Measurements from ENCODE around the gene DOK7. TPM values are rescaled to one million over a fixed set of nuclear protein-coding genes. Genes with fewer than 3 reads are reported as not detected.

The DOK7 gene
- total RNA-seq, 1 experiment from 2014 or later = not detected

GRCh38 chr4:3518511-3518880 lies 55.4 kb downstream of the DOK7 start:
- H3K36me3 ChIP-seq (ENCODE audit: insufficient read depth, low read length, poor library complexity, severe bottlenecking) = peaks cover 65% of the 10 kb centered on the region
- no TSS peak for BruUV-seq (replicated peaks)
- ChIA-PET POLR2A (ENCODE audit: low non-redundant PET) (no interaction called here), CTCF (no interaction called here)
- H3K9me3 ChIP-seq (ENCODE audit: low read depth, low read length, poor library complexity, severe bottlenecking) = no peaks in the 10 kb centered on the region
- TF ChIP-seq CTCF (conservative IDR thresholded peaks at IDR 0.05; ENCODE audit: low read depth, low read length) = no peak
- TF ChIP-seq EZH2 (IDR thresholded peaks at IDR 0.05; ENCODE audit: borderline replicate concordance, low read depth, low read length, poor library complexity, severe bottlenecking) = no peak
- no peaks in the 10 kb centered on the region for H3K4me1 ChIP-seq (ENCODE audit: insufficient read depth, low read length, poor library complexity, severe bottlenecking)
- no peak for DNase-seq (ENCODE audit: low spot score)
- no peaks in the 10 kb centered on the region for H3K27me3 ChIP-seq (replicated peaks; ENCODE audit: insufficient read depth, low read depth, low read length, poor library complexity)
- no peak overlapping the region for H3K4me3 ChIP-seq (ENCODE audit: low read depth, low read length, poor library complexity, severe bottlenecking)
- no peak overlapping the region for H3K27ac ChIP-seq (ENCODE audit: low read depth, low read length, poor library complexity, severe bottlenecking)
- intact Hi-C loops (cut with micrococcal nuclease; ENCODE audit: unreplicated experiment) = no loop called here

- no TSS peak for BruUV-seq (replicated peaks)
- no peaks in the 10 kb centered on the region for H3K27me3 ChIP-seq (replicated peaks; ENCODE audit: insufficient read depth, low read depth, low read length, poor library complexity)
- H3K36me3 ChIP-seq (ENCODE audit: insufficient read depth, low read length, poor library complexity, severe bottlenecking) = peaks cover 68% of the 10 kb centered on the region
- H3K4me1 ChIP-seq (ENCODE audit: insufficient read depth, low read length, poor library complexity, severe bottlenecking) = no peaks in the 10 kb centered on the region
- DNase-seq (ENCODE audit: low spot score) = no peak
- no peak overlapping the region for H3K27ac ChIP-seq (ENCODE audit: low read depth, low read length, poor library complexity, severe bottlenecking)
- intact Hi-C loops (cut with micrococcal nuclease; ENCODE audit: unreplicated experiment) = no loop called here
- TF ChIP-seq CTCF (conservative IDR thresholded peaks at IDR 0.05; ENCODE audit: low read depth, low read length) (no peak), EZH2 (IDR thresholded peaks at IDR 0.05; ENCODE audit: borderline replicate concordance, low read depth, low read length, poor library complexity, severe bottlenecking) (no peak)
- H3K9me3 ChIP-seq (ENCODE audit: low read depth, low read length, poor library complexity, severe bottlenecking) = no peaks in the 10 kb centered on the region
- H3K4me3 ChIP-seq (ENCODE audit: low read depth, low read length, poor library complexity, severe bottlenecking) = no peak overlapping the region
- ChIA-PET CTCF (no interaction called here), POLR2A (ENCODE audit: low non-redundant PET) (no interaction called here)
These were observed 55.8 kb downstream of the DOK7 start for GRCh38 chr4:3518941-3519340.

GRCh38 chr4:3519468-3520264 lies 56.6 kb downstream of the DOK7 start:
- TF ChIP-seq CTCF (conservative IDR thresholded peaks at IDR 0.05; ENCODE audit: low read depth, low read length) (no peak), EZH2 (IDR thresholded peaks at IDR 0.05; ENCODE audit: borderline replicate concordance, low read depth, low read length, poor library complexity, severe bottlenecking) (no peak)
- DNase-seq (ENCODE audit: low spot score) = no peak
- CTCF ChIA-PET = no interaction called here
- no peaks in the 10 kb centered on the region for H3K4me1 ChIP-seq (ENCODE audit: insufficient read depth, low read length, poor library complexity, severe bottlenecking)
- H3K27ac ChIP-seq (ENCODE audit: low read depth, low read length, poor library complexity, severe bottlenecking) = no peak overlapping the region
- no peak overlapping the region for H3K4me3 ChIP-seq (ENCODE audit: low read depth, low read length, poor library complexity, severe bottlenecking)
- H3K27me3 ChIP-seq (replicated peaks; ENCODE audit: insufficient read depth, low read depth, low read length, poor library complexity) = no peaks in the 10 kb centered on the region
- POLR2A ChIA-PET (ENCODE audit: low non-redundant PET) = interaction anchor here (0.6 kb wide), 1 partner anchor 14 kb away, joined by 3 read pairs; no protein-coding TSS in a partner anchor
- no peaks in the 10 kb centered on the region for H3K9me3 ChIP-seq (ENCODE audit: low read depth, low read length, poor library complexity, severe bottlenecking)
- BruUV-seq (replicated peaks) = no TSS peak
- intact Hi-C loops (cut with micrococcal nuclease; ENCODE audit: unreplicated experiment) = no loop called here
- peaks cover 68% of the 10 kb centered on the region for H3K36me3 ChIP-seq (ENCODE audit: insufficient read depth, low read length, poor library complexity, severe bottlenecking)

Data from A673 (cell line).